CD4-positive, CD25-positive, alpha-beta regulatory T cell (primary cell): ENCODE measurements around the gene GRHPR. TPM values are rescaled to one million over a fixed set of nuclear protein-coding genes. Genes with fewer than 3 reads are reported as not detected.

Experiments used
- ATAC-seq, 2 donors: fragments of 150-1000 bp; cut with Tn5 transposase; one replicate each; pipeline ENCODE4 v1.10.0; 2021; ENCODE audit warnings: low read depth in 2 of 2, moderate number of reproducible peaks in 2 of 2, moderate library complexity in 1 of 2
- DNase-seq, 3 donors: peaks; one replicate each; pipeline versions ENCODE4 v3.0.0 to v3.0.0-alpha.2; 2012 to 2022; ENCODE audit warnings: mixed read lengths in 1 of 3
- H3K27ac ChIP-seq: one replicate; pipeline ENCODE4 v1.7.0; 2013; ENCODE audit warnings: mild to moderate bottlenecking, low read length; ENCODE audit not compliant: insufficient read depth, poor library complexity, severe bottlenecking
- H3K27me3 ChIP-seq: one replicate; pipeline ENCODE4 v1.7.0; 2013; ENCODE audit warnings: low read length; ENCODE audit not compliant: control insufficient read depth, insufficient read depth
- H3K36me3 ChIP-seq: one replicate; pipeline ENCODE4 v1.7.0; 2013; ENCODE audit warnings: mild to moderate bottlenecking, low read length, moderate library complexity; ENCODE audit not compliant: control insufficient read depth, insufficient read depth
- H3K4me1 ChIP-seq: 2 replicates; pipeline ENCODE4 v1.7.0; 2013; ENCODE audit warnings: mild to moderate bottlenecking, low read length; ENCODE audit not compliant: insufficient read depth, control insufficient read depth, poor library complexity, severe bottlenecking
- H3K4me3 ChIP-seq: one replicate; pipeline ENCODE4 v1.7.0; 2013; ENCODE audit warnings: low read depth, mild to moderate bottlenecking, low read length, moderate library complexity
- H3K9me3 ChIP-seq, 2 experiments: 1 replicate in 1 of 2; 2 replicates in 1 of 2; pipeline ENCODE4 v1.7.0; 2013; ENCODE audit warnings: low read length in 2 of 2, mild to moderate bottlenecking in 1 of 2, moderate library complexity in 1 of 2; ENCODE audit not compliant: control insufficient read depth in 2 of 2
- H3K27ac Mint-ChIP-seq, 3 donors: one replicate each; pipeline ENCODE4 v1.8.0; 2020 to 2022; ENCODE audit warnings: mild to moderate bottlenecking in 3 of 3, mixed read lengths in 3 of 3, moderate library complexity in 2 of 3
- H3K27me3 Mint-ChIP-seq: one replicate; pipeline ENCODE4 v1.8.0; 2022; ENCODE audit warnings: mild to moderate bottlenecking, mixed read lengths
- H3K36me3 Mint-ChIP-seq: one replicate; pipeline ENCODE4 v1.8.0; 2020; ENCODE audit warnings: mixed read lengths
- H3K4me1 Mint-ChIP-seq, 4 donors: one replicate each; pipeline ENCODE4 v1.8.0; 2020 to 2022; ENCODE audit warnings: mixed read lengths in 4 of 4, mild to moderate bottlenecking in 1 of 4
- H3K4me3 Mint-ChIP-seq, 4 donors: one replicate each; pipeline ENCODE4 v1.8.0; 2020 to 2022; ENCODE audit warnings: mild to moderate bottlenecking in 4 of 4, mixed read lengths in 4 of 4, moderate library complexity in 3 of 4
- H3K9me3 Mint-ChIP-seq, 7 donors: one replicate each; pipeline ENCODE4 v1.8.0; 2020 to 2022; ENCODE audit warnings: mixed read lengths in 7 of 7, mild to moderate bottlenecking in 3 of 7, moderate library complexity in 2 of 7
- polyA plus RNA-seq, 4 donors: library from polyadenylated mRNA; unstranded; fragments of 300-500 nt; fragmentation: Illumina TruSeq; gene quantifications; one replicate each; pipeline ENCODE4 v1.2.3, GENCODE V29; 2021
- total RNA-seq: library from RNA; stranded (reverse); gene quantifications from one replicate; pipeline ENCODE4 v1.2.3, GENCODE V29; 2022

GRHPR gene
- total RNA-seq, result 36.6 TPM
- 10 to 100 TPM; 47.2 to 73.9 (median 70.6) TPM for polyA plus RNA-seq

GRCh38 chr9:37422289-37423104, at the start of gene GRHPR:
TSS of gene GRHPR (plus strand) at chr9:37422696. CDS start at chr9:37422751, 55 bp downstream.
- Mint-ChIP-seq H3K9me3 (no peaks in the 10 kb centered on the region), H3K4me1 (peaks cover 6 to 39% (median 18%) of the 10 kb centered on the region in 4 donors), H3K4me3 (peak within 1 kb of the TSS; percentile 93 to 95 (median 94)), H3K27ac (peak within 1 kb of the TSS; percentile 94 to 95 (median 94)), H3K36me3 (peaks cover 3% of the 10 kb centered on the region), H3K27me3 (no peaks in the 10 kb centered on the region)
- Histone ChIP-seq H3K4me3 (peak within 1 kb of the TSS; percentile 79), H3K27me3 (no peaks in the 10 kb centered on the region), H3K36me3 (peaks cover 19% of the 10 kb centered on the region), H3K4me1 (peaks cover 23% of the 10 kb centered on the region), H3K27ac (peak within 1 kb of the TSS; percentile 69), H3K9me3 (no peaks in the 10 kb centered on the region)
- ATAC-seq (peak; percentile 99), DNase-seq (peak; percentile 82 to 89 (median 84))

GRCh38 chr9:37372839-37373238, 49.7 kb upstream of the GRHPR start:
- H3K4me3 Mint-ChIP-seq, result no peak overlapping the region
- H3K9me3 ChIP-seq, result no peaks in the 10 kb centered on the region
- no peaks in the 10 kb centered on the region for H3K27me3 Mint-ChIP-seq
- peaks cover 0 to 2% (median 0%) of the 10 kb centered on the region in 4 donors for H3K4me1 Mint-ChIP-seq
- peaks cover 4% of the 10 kb centered on the region for H3K4me1 ChIP-seq
- ATAC-seq (no peak), DNase-seq (no peak)
- no peaks in the 10 kb centered on the region for H3K36me3 Mint-ChIP-seq
- H3K4me3 ChIP-seq, result no peak overlapping the region
- no peaks in the 10 kb centered on the region for H3K36me3 ChIP-seq
- H3K9me3 Mint-ChIP-seq, result no peaks in the 10 kb centered on the region
- H3K27ac ChIP-seq, result no peak overlapping the region
- no peaks in the 10 kb centered on the region for H3K27me3 ChIP-seq
- no peak overlapping the region for H3K27ac Mint-ChIP-seq

GRCh38 chr9:37373621-37374020, 48.9 kb upstream of the GRHPR start:
- Histone ChIP-seq H3K27me3 (no peaks in the 10 kb centered on the region), H3K36me3 (no peaks in the 10 kb centered on the region), H3K27ac (no peak overlapping the region), H3K4me1 (peaks cover 4% of the 10 kb centered on the region), H3K9me3 (no peaks in the 10 kb centered on the region), H3K4me3 (no peak overlapping the region)
- Mint-ChIP-seq H3K36me3 (no peaks in the 10 kb centered on the region), H3K27me3 (no peaks in the 10 kb centered on the region), H3K9me3 (no peaks in the 10 kb centered on the region), H3K4me1 (peaks cover 0 to 2% (median 0%) of the 10 kb centered on the region in 4 donors), H3K27ac (no peak overlapping the region), H3K4me3 (no peak overlapping the region)
- ATAC-seq (no peak), DNase-seq (no peak)

GRCh38 chr9:37374892-37375291, 47.6 kb upstream of the GRHPR start:
- Mint-ChIP-seq H3K36me3 (no peaks in the 10 kb centered on the region), H3K4me3 (no peak overlapping the region), H3K27me3 (peaks cover 8% of the 10 kb centered on the region), H3K9me3 (no peaks in the 10 kb centered on the region), H3K4me1 (peaks cover 0 to 2% (median 0%) of the 10 kb centered on the region in 4 donors), H3K27ac (peak overlapping the region in 2 of 3 donors; percentile 17 to 49)
- ATAC-seq (peak in 1 of 2 donors; percentile 33), DNase-seq (peak in 1 of 3 donors; percentile 30)
- Histone ChIP-seq H3K4me1 (peaks cover 4% of the 10 kb centered on the region), H3K4me3 (no peak overlapping the region), H3K36me3 (no peaks in the 10 kb centered on the region), H3K9me3 (no peaks in the 10 kb centered on the region), H3K27me3 (no peaks in the 10 kb centered on the region), H3K27ac (no peak overlapping the region)

- Histone ChIP-seq H3K4me1 (no peaks in the 10 kb centered on the region), H3K36me3 (no peaks in the 10 kb centered on the region), H3K27ac (no peak overlapping the region), H3K9me3 (no peaks in the 10 kb centered on the region), H3K4me3 (no peak overlapping the region), H3K27me3 (no peaks in the 10 kb centered on the region)
- no peaks in the 10 kb centered on the region for H3K4me1 Mint-ChIP-seq
- H3K36me3 Mint-ChIP-seq, result no peaks in the 10 kb centered on the region
- peaks cover 8% of the 10 kb centered on the region for H3K27me3 Mint-ChIP-seq
- no peaks in the 10 kb centered on the region for H3K9me3 Mint-ChIP-seq
- DNase-seq (no peak), ATAC-seq (no peak)
- no peak overlapping the region for H3K27ac Mint-ChIP-seq
- no peak overlapping the region for H3K4me3 Mint-ChIP-seq
Measured at GRCh38 chr9:37377688-37378612, 44.5 kb upstream of the GRHPR start.

GRCh38 chr9:37378613-37379004, 43.9 kb upstream of the GRHPR start:
- no peak overlapping the region for H3K4me3 ChIP-seq
- no peak overlapping the region for H3K27ac ChIP-seq

GRCh38 chr9:37379835-37380234, 42.7 kb upstream of the GRHPR start:
- Mint-ChIP-seq H3K9me3 (no peaks in the 10 kb centered on the region), H3K4me3 (no peak overlapping the region), H3K27ac (no peak overlapping the region), H3K36me3 (no peaks in the 10 kb centered on the region), H3K27me3 (peaks cover 12% of the 10 kb centered on the region), H3K4me1 (no peaks in the 10 kb centered on the region)
- no peaks in the 10 kb centered on the region for H3K9me3 ChIP-seq
- no peaks in the 10 kb centered on the region for H3K36me3 ChIP-seq
- DNase-seq (no peak), ATAC-seq (no peak)
- no peaks in the 10 kb centered on the region for H3K4me1 ChIP-seq
- no peak overlapping the region for H3K4me3 ChIP-seq
- H3K27ac ChIP-seq, result no peak overlapping the region
- no peaks in the 10 kb centered on the region for H3K27me3 ChIP-seq

More at GRCh38 chr9:37378613-37379004, 43.9 kb upstream of the GRHPR start:
- Mint-ChIP-seq H3K9me3 (no peaks in the 10 kb centered on the region), H3K27me3 (peaks cover 8% of the 10 kb centered on the region), H3K36me3 (no peaks in the 10 kb centered on the region), H3K27ac (no peak overlapping the region), H3K4me1 (no peaks in the 10 kb centered on the region), H3K4me3 (no peak overlapping the region)
- DNase-seq, result no peak
- Histone ChIP-seq H3K9me3 (no peaks in the 10 kb centered on the region), H3K36me3 (no peaks in the 10 kb centered on the region), H3K4me1 (no peaks in the 10 kb centered on the region), H3K27me3 (no peaks in the 10 kb centered on the region)
- ATAC-seq, result no peak
